Nephron progenitor cell (in vitro differentiated cells): ENCODE data around the gene KRT23.

Source experiments
- DNase-seq: peaks from one replicate; pipeline ENCODE4 v3.0.0; 2021
- H3K27ac Mint-ChIP-seq: 2 replicates; pipeline ENCODE4 v1.8.0; 2021; ENCODE audit warnings: mild to moderate bottlenecking, moderate library complexity, mixed read lengths
- H3K27me3 Mint-ChIP-seq: 2 replicates; pipeline ENCODE4 v1.8.0; 2021; ENCODE audit warnings: mild to moderate bottlenecking, low read depth, mixed read lengths; ENCODE audit not compliant: poor library complexity
- H3K36me3 Mint-ChIP-seq: 2 replicates; pipeline ENCODE4 v1.8.0; 2021; ENCODE audit warnings: low read depth, mixed read lengths
- H3K4me1 Mint-ChIP-seq: 2 replicates; pipeline ENCODE4 v1.8.0; 2021; ENCODE audit warnings: mixed read lengths
- H3K4me3 Mint-ChIP-seq: 2 replicates; pipeline ENCODE4 v1.8.0; 2021; ENCODE audit warnings: mild to moderate bottlenecking, moderate library complexity, mixed read lengths
- H3K9me3 Mint-ChIP-seq: 2 replicates; pipeline ENCODE4 v1.8.0; 2021; ENCODE audit warnings: mild to moderate bottlenecking, moderate library complexity, mixed read lengths
- TF ChIP-seq, protein P1 (sequence below): fragments of 200-600 bp; sonication (generic); IDR thresholded peaks from 2 replicates; pipeline ENCODE4 v1.5.0; 2021; ENCODE audit warnings: antibody characterized with exemption

The KRT23 gene

DNA sequence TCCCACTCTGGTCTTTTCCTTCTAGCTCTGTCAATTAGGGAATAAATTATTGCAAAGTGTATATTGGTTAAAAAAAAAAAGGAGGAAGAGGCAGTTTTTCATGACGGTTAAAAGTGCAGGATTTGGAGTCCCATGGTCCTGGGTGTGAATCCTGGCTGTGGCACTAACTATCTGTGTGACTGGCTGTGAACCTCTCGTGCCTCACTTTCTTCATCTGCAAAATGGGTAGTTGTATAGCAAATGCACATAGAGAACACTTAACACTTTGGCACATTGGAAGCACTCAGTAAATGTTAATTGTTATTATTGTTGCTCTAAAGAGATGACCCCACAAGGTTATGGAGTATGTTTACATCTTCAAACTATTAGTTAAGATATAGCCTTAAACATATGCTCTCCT, 10.5 kb upstream of the KRT23 start:
- no peak overlapping the region for H3K4me3 Mint-ChIP-seq
- no peaks in the 10 kb centered on the region for H3K27me3 Mint-ChIP-seq
- TF ChIP-seq, protein P1, sequence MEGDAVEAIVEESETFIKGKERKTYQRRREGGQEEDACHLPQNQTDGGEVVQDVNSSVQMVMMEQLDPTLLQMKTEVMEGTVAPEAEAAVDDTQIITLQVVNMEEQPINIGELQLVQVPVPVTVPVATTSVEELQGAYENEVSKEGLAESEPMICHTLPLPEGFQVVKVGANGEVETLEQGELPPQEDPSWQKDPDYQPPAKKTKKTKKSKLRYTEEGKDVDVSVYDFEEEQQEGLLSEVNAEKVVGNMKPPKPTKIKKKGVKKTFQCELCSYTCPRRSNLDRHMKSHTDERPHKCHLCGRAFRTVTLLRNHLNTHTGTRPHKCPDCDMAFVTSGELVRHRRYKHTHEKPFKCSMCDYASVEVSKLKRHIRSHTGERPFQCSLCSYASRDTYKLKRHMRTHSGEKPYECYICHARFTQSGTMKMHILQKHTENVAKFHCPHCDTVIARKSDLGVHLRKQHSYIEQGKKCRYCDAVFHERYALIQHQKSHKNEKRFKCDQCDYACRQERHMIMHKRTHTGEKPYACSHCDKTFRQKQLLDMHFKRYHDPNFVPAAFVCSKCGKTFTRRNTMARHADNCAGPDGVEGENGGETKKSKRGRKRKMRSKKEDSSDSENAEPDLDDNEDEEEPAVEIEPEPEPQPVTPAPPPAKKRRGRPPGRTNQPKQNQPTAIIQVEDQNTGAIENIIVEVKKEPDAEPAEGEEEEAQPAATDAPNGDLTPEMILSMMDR: no peak
- H3K36me3 Mint-ChIP-seq: no peaks in the 10 kb centered on the region
- DNase-seq: no peak
- peaks cover 61% of the 10 kb centered on the region for H3K4me1 Mint-ChIP-seq
- H3K27ac Mint-ChIP-seq: no peak overlapping the region
- no peaks in the 10 kb centered on the region for H3K9me3 Mint-ChIP-seq

DNA sequence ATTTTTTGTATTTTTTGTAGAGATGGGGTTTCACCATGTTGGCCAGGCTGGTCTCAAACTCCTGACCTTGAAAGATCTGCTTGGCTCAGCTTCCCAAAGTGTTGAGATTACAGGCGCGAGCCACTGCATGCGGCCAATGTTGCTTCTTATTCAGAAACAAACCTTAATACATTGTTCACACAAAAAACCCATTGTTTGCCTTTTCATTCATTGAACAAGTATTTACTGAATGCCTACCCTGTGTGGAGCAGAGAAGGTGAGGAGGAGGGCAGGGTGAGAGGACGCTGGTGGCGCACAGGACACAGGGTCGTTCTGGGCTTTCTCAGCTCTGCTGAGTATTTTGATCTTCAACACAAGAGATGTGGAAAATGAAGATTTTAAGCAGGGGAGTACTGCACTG, 8.0 kb upstream of the KRT23 start:
- peaks cover 45% of the 10 kb centered on the region for H3K4me1 Mint-ChIP-seq
- H3K27me3 Mint-ChIP-seq: peaks cover 6% of the 10 kb centered on the region
- no peak overlapping the region for H3K4me3 Mint-ChIP-seq
- H3K36me3 Mint-ChIP-seq: no peaks in the 10 kb centered on the region
- no peaks in the 10 kb centered on the region for H3K9me3 Mint-ChIP-seq
- H3K27ac Mint-ChIP-seq: no peak overlapping the region
- TF ChIP-seq, protein P1: no peak
- DNase-seq: no peak

DNA sequence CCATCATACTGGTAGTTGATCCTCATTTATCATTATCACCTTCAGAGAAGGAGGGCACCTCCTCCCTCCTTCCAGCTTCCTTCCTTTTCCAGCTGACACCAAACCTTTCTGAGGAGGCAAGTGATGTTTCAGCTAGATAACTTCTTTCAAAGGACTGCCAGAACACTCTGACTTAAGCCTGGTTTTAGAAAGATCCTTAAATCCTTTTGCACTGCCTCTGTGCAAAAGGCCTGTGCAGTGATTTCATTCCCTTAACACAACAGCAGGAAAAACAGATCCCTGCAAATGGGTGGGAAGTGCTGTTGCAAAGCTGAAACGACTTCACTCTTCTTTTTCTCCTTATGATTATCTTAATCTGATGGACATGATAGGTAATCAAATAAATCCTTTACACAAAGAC, 7.1 kb upstream of the KRT23 start:
- Mint-ChIP-seq H3K4me1 (peaks cover 36% of the 10 kb centered on the region), H3K27ac (no peak overlapping the region), H3K27me3 (peaks cover 7% of the 10 kb centered on the region), H3K9me3 (no peaks in the 10 kb centered on the region), H3K4me3 (no peak overlapping the region), H3K36me3 (no peaks in the 10 kb centered on the region)
- TF ChIP-seq, protein P1: no peak
- no peak for DNase-seq

DNA sequence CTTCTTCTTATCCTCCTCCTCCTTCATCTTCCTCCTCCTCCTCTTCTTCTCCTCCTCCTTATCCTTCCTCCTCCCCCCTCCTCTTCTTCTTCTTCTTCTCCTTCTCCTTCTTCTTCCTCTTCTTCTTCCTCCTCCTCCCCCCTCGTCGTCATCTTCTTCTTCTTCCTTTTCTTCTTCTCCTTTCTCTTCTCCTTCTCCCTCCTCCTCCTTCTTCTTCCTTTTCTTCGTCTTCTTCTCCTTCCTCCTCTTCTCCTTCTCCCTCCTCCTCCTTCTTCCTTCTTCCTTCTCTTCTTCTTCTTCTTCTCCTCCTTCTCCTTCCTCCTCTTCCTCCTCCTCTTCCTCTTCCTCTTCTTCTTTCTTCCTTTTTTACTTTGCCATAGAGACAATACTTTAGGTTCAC, 5.1 kb upstream of the KRT23 start:
- no peak for DNase-seq
- no peaks in the 10 kb centered on the region for H3K36me3 Mint-ChIP-seq
- no peak overlapping the region for H3K4me3 Mint-ChIP-seq
- H3K4me1 Mint-ChIP-seq: peaks cover 31% of the 10 kb centered on the region
- H3K27ac Mint-ChIP-seq: no peak overlapping the region
- H3K9me3 Mint-ChIP-seq: no peaks in the 10 kb centered on the region
- peaks cover 7% of the 10 kb centered on the region for H3K27me3 Mint-ChIP-seq
- TF ChIP-seq, protein P1: no peak

DNA sequence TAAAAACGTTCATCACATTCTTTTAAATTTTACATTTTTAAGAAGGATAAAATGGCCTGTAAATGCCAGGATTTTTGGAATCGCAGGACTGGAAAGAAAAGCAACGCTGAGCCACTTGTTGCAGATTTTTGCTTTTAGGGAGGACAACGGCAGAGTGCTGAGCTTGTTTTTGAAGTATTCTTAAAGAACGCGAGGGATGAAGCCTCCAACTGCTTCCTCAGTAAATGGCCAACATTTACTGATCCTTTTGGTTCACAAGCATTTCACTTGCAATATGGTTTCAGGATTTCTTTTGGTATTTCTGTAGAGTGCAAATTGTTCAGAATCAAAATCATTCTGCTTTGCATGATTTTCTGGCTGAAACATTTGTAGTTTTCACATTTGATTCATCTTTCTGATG, 2.8 kb upstream of the KRT23 start:
- peaks cover 20% of the 10 kb centered on the region for H3K4me1 Mint-ChIP-seq
- H3K27me3 Mint-ChIP-seq: peaks cover 7% of the 10 kb centered on the region
- TF ChIP-seq, protein P1: no peak
- H3K27ac Mint-ChIP-seq: no peak overlapping the region
- no peaks in the 10 kb centered on the region for H3K9me3 Mint-ChIP-seq
- no peak overlapping the region for H3K4me3 Mint-ChIP-seq
- no peaks in the 10 kb centered on the region for H3K36me3 Mint-ChIP-seq
- DNase-seq: no peak

DNA sequence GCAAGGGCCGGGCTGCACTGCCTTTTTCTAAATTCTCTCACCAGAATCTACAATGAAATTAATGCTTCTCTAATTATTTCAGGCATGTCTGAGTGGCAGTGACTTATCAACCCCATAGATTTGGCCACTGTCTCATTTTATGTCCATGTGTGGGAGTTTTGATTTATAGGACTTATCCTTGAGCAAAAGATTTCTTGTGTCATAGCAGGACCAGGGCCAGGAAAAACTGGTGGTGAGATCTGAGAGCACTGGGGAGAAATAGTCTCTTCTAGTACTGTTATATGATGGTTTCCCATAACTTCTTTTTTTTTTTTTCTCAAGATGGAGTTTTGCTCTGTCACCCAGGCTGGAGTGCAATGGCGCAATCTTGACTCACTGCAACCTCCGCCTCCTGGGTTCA, 1.5 kb upstream of the KRT23 start:
- TF ChIP-seq, protein P1: no peak
- Mint-ChIP-seq H3K4me3 (no peak overlapping the region), H3K36me3 (no peaks in the 10 kb centered on the region), H3K27ac (no peak overlapping the region), H3K27me3 (peaks cover 7% of the 10 kb centered on the region), H3K4me1 (peaks cover 15% of the 10 kb centered on the region), H3K9me3 (no peaks in the 10 kb centered on the region)
- DNase-seq: no peak
